Stimulated activated CD4-positive, alpha-beta T cell treated with anti-CD3 and anti-CD28 coated beads, TNF-alpha, amount 100 ng/mL, for 24 hours (primary cell): Measurements from ENCODE around the gene S100A10.

Experiments
- DNase-seq, 3 experiments: peaks; one replicate each; pipeline ENCODE4 v3.0.0-alpha.2; 2020; ENCODE audit warnings: low read depth in 3 of 3

The S100A10 gene, protein sequence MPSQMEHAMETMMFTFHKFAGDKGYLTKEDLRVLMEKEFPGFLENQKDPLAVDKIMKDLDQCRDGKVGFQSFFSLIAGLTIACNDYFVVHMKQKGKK

GRCh38 chr1:151993734-151994496, at the start of gene S100A10:
Gene S100A10 (minus strand): TSS chr1:151993859. CDS start chr1:151986230, 7,629 bp downstream.
- peak; percentile 34 to 70 (median 42) for DNase-seq

GRCh38 chr1:152042030-152042429, 48.4 kb upstream of the S100A10 start:
- no peak for DNase-seq

DNA sequence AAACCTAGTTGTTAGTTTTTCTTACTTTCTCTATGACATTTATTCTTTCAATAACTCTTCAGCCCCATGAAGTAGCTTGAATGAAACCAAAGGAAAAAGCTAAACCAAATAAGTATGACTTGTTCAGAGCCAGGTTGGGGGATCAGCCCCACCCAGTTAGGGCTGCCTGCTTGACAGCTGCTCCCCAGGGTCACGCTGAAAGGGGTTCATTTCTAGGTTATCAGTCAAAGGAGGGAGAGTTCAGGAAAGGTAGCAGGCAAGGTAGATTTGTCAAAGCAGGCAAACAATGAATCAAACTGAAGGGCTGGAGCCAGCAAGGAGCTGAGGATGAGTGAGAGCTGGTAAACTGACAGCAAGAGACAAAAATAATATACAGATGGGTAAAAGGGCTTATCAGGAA, 46.2 kb upstream of the S100A10 start:
- DNase-seq, result no peak

- no peak for DNase-seq
Measured at GRCh38 chr1:152039461-152039860, 45.8 kb upstream of the S100A10 start.

DNA sequence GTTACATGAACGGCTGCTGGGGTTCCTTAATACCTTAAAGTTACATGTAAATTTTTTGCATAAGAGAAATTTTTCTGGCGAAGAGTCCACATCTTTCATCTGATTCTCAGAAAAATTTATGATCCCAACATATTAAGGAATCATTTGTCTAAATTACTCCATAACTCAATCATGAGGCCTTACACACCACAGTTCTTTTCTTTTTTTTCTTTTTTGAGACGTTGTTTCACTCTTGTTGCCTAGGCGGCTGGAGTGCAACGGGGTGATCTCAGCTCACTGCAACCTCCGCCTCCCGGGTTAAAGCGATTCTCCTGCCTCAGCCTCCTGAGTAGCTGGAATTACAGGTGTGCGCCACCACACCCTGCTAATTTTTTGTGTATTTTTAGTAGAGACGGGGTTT, 45.2 kb upstream of the S100A10 start:
- DNase-seq, result no peak

DNA sequence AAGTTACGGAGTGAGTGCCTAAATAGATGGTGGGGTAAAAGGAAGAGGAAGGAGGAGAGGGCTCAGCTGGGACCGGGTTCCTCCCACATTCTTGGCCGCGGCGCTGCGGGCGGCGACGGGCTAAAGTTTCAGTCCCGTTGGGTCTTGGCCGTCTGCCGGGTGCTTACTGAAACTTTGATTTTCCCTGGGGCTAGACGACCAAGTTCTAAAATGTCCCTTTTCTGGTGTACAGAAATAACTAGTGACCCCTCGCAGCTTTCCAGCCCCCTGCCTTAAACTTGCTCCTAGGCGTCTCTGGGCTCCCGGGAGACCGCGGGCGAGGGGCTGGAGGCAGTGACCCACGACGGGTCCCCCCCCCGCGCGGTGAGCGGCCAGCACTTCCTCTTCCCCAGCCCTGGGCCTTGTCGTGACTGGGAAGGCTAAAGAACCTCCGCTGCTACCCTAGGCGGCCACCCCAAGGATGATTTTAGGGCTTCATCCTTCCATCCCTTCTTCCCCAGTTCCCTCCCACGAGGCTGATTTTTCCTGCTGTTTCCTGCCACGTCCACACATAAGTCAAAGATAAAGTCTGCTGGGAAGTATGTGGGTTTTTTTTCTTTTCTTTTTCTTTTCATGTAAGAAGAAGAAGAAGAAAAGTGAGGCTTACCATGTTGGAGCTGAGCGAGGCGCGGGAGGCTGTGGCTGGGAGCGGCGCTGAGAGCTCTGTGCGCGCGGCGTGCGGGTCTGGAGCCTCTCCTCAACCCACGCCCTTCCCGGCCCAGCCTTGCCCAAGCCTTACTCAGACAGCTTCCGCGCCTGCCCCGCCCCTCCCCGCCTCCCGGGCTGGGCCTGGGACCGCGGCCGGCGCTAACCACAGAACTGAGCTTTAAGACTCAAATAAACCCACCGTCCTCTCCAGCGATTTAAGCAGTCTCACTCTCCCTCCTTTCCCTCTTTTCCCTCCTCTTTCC, 42.9 kb upstream of the S100A10 start, which contains the start of gene S100A11:
Gene S100A11 (minus strand): TSS at position 738 of the 950 bp plus-strand sequence. CDS start 89 bp downstream, at position 649.
- DNase-seq, result peak; percentile 56 to 87 (median 61)

DNA sequence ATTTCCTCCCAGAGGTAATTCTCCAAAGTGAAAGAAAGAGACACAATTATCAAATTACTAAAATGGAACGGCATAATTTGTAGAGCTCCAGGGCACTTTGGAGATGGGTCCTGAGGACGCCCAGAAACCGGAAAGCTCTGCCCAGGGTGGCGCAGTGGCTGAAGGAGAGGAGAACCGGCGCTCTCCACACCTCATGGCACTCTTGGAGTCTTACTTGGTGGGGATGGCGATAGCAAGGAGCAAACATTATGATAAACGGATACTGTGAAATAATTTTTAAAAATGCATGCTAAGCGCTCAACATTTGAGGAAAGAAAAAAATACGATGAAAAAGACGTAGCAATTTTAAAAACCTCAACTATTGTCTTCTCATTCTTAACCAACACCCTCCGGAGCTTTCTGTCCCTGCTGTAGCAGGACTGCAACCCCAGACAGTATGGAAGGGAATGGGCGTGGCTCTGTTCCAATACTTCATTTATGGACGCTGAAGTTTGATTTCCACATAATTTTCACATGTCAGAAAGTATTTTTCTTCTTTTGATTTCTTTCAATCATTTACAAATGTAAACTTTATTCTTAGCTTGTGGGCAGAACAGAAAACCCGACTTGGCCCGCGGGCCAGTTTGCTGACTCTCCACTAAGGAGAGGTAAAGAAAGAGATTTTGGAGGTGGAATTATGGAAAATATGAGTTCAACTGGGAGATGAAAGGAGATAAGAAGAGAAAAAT, 42.0 kb upstream of the S100A10 start:
- DNase-seq, result no peak

GRCh38 chr1:152034654-152035538, 41.2 kb upstream of the S100A10 start:
- peak; percentile 37 to 60 (median 50) for DNase-seq

DNA sequence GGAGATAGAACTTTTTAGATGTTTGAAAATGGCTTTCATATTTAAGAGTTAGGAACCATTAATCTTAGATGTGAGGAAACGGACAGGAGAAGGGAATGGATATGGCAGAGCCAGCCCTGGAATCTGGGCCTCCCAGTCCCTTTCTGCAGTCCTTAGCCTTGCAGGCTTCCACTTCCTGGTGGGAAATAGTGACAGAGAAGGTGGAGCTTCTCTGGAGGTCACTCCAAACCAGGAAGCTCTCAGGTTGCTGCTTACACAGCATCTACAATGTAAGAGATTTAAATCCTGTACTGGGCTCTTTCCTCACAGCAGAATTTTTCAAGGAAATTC, 40.6 kb upstream of the S100A10 start:
- no peak for DNase-seq

DNA sequence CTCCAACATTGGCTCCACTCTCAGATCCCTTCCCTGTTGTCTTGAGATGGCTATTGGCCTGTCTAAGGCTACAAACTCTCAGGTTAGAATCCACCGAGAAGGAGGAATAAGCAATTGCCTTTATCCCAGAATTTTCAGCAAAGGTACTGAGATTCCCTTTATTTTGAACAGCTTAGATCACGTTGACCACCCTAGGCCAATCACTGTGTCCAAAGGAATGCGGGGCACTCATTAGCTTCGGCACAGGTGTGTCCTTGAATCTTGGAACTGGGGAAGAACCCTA, 36.2 kb upstream of the S100A10 start:
- no peak for DNase-seq

DNA sequence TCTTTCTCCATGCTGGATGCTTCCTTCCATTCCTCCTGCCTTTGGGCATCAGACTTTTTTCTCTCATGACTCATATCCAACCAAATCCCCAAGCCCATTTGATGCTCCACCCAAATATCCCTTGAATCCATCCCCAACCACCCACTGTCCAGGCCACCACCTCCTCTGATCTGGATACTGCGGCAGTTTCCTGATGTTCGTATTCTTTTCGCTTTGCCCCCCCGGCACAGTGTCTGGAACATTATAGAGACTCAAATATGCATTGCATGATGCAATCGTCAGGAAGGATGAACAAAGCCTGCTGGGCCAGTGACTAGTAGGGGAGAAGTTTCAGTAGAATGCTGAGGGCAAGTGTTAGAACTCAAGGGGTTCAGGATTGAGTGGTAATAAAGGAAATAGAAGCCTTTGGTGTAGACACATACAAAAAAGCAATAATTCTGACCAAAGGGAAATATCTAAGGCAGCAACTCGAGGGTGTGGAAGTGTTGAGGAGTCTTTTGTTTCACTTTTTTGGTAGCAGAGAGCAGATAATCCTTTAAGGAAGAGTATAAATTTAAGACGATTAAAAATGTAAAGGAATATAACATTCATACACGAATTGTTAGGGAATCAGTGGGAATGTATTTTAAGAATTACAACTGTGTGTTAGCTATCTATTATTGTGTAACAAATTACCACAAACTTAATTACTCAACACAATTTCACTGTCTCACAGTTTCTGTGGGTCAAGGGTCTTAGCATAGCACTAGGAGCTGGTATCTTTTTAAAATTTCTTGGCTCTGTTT, 35.7 kb upstream of the S100A10 start:
- no peak for DNase-seq

- no peak for DNase-seq
Measured at GRCh38 chr1:152026895-152027294, 33.2 kb upstream of the S100A10 start.

- DNase-seq, result no peak
Measured at GRCh38 chr1:152024223-152024622, 30.6 kb upstream of the S100A10 start.

DNA sequence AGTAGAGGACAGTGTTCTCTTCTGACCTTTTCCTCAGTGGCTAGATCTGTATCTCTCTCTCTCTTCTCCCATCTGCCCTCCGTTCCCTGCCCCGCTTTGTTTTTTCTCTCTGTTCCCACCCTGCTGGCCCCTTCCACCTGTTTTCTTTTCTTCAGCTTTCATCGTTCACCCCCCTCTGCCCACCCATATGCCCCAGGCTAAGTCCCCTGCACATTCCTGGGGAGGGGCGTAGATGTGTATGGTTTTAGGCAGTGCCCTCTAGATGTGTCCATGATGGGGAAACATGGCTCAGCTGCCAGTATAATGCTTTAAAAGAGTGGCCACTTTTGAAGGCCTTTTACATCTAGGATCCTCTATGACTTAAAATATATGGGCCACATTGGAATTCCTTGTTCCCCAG, 29.6 kb upstream of the S100A10 start:
- no peak for DNase-seq

GRCh38 chr1:152022474-152022873, 28.8 kb upstream of the S100A10 start:
- no peak for DNase-seq

GRCh38 chr1:152021569-152021968, 27.9 kb upstream of the S100A10 start:
- DNase-seq, result no peak

DNA sequence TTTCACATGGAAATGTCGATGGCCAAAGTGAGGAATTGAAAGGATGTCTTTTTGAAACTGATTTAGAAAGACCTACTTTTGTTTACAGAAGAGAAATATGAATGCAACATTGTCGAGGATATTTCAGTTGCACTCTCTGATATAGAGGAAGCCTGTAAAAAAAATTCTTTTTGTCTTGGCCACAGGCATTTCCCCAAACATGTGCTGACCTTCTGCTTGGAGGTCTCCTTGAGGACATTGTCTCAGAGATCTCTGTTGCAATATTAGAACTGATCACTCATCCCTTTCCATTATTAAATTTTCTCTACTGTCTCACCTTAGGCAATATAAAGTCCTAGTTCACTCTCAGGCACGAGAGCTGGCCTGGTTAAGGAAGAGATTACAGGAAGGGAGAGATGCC, 27.2 kb upstream of the S100A10 start:
- no peak for DNase-seq

DNA sequence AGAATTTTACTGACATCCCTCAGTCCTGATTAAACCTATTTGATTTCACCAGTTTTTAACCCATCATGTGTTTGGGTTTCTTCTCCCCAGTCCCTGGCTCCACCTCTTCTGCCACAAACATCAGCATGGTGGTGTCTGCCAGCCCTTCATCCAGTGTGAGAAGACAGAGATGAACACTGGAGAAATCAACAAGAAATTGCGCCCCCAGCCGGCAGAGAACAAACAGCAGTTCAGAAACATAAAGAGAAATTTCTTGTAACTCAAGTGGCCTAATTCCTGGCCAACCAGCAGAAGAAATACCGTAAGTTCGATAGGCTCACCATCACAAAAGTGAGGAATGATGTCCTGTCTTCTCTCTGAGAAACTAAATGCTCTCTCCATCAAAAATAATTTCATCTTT, 24.9 kb upstream of the S100A10 start:
- DNase-seq, result no peak

- DNase-seq, result no peak
Measured at GRCh38 chr1:152015766-152016165, 22.1 kb upstream of the S100A10 start.

GRCh38 chr1:152014943-152015342, 21.3 kb upstream of the S100A10 start:
- DNase-seq, result no peak
